ENCODE results near the gene OR6K3. TPM values are rescaled to one million over a fixed set of nuclear protein-coding genes. Genes with fewer than 3 reads are reported as not detected.
"Not testable (repeated sequence)": the region's sequence is repeated elsewhere in the genome, so short reads cannot be mapped to it uniquely, and the experiment has no call there.

OR6K3 gene
- total RNA-seq, 1 experiment from 2014 or later = not detected

GRCh38 chr1:158689110-158689509 lies 31.4 kb downstream of the OR6K3 start:
- Mint-ChIP-seq H3K4me3 (ENCODE audit: unreplicated experiment) (no peak overlapping the region), H3K9me3 (ENCODE audit: unreplicated experiment) (no peaks in the 10 kb centered on the region), H3K27me3 (ENCODE audit: insufficient read depth, unreplicated experiment) (peaks cover 71% of the 10 kb centered on the region), H3K27ac (ENCODE audit: low read depth, unreplicated experiment) (no peak overlapping the region), H3K4me1 (ENCODE audit: insufficient read depth, unreplicated experiment) (no peaks in the 10 kb centered on the region), H3K36me3 (ENCODE audit: insufficient read depth, unreplicated experiment) (no peaks in the 10 kb centered on the region)
- TF ChIP-seq CTCF (IDR thresholded peaks at IDR 0.05; ENCODE audit: unreplicated experiment) = no peak
- intact Hi-C loops (cut with micrococcal nuclease) = no loop called here
- ChIA-PET CTCF (interaction anchor here (0.6 kb wide), 1 partner anchor 98 kb away, joined by 3 read pairs; no protein-coding TSS in a partner anchor), POLR2A (interaction anchor here (0.6 kb wide), 1 partner anchor 322 kb away, joined by 3 read pairs; no protein-coding TSS in a partner anchor)
- no peak for DNase-seq (ENCODE audit: unreplicated experiment)
- no TSS peak for BruUV-seq (replicated peaks)

- intact Hi-C loops (cut with micrococcal nuclease); H3K9me3 Mint-ChIP-seq (ENCODE audit: unreplicated experiment); H3K4me3 Mint-ChIP-seq (ENCODE audit: unreplicated experiment); DNase-seq (ENCODE audit: unreplicated experiment); POLR2A ChIA-PET; CTCF ChIA-PET; BruUV-seq (replicated peaks); H3K36me3 Mint-ChIP-seq (ENCODE audit: insufficient read depth, unreplicated experiment); H3K27ac Mint-ChIP-seq (ENCODE audit: low read depth, unreplicated experiment); H3K4me1 Mint-ChIP-seq (ENCODE audit: insufficient read depth, unreplicated experiment): not testable (repeated sequence)
- H3K27me3 Mint-ChIP-seq (ENCODE audit: insufficient read depth, unreplicated experiment) = peaks cover 79% of the 10 kb centered on the region
These were observed 32.2 kb downstream of the OR6K3 start for GRCh38 chr1:158688343-158688742.

- TF ChIP-seq CTCF (IDR thresholded peaks at IDR 0.05; ENCODE audit: unreplicated experiment) = no peak
- Mint-ChIP-seq H3K27ac (ENCODE audit: low read depth, unreplicated experiment) (no peak overlapping the region), H3K36me3 (ENCODE audit: insufficient read depth, unreplicated experiment) (no peaks in the 10 kb centered on the region), H3K4me3 (ENCODE audit: unreplicated experiment) (no peak overlapping the region), H3K27me3 (ENCODE audit: insufficient read depth, unreplicated experiment) (peaks cover 92% of the 10 kb centered on the region), H3K4me1 (ENCODE audit: insufficient read depth, unreplicated experiment) (no peaks in the 10 kb centered on the region), H3K9me3 (ENCODE audit: unreplicated experiment) (no peaks in the 10 kb centered on the region)
- CTCF ChIA-PET = interaction anchor here (0.8 kb wide), 1 partner anchor 777 kb away, joined by 6 read pairs; no protein-coding TSS in a partner anchor
- POLR2A ChIA-PET = no interaction called here
- intact Hi-C loops (cut with micrococcal nuclease) = no loop called here
- BruUV-seq (replicated peaks) = no TSS peak
- DNase-seq (ENCODE audit: unreplicated experiment) = no peak
These were observed 33.5 kb downstream of the OR6K3 start for GRCh38 chr1:158687037-158687436.

- CTCF ChIA-PET = interaction anchor here (0.7 to 1.4 kb wide), 4 partner anchors 11 to 777 kb away, joined by 3 to 6 read pairs (median 3); no protein-coding TSS in a partner anchor
- intact Hi-C loops (cut with micrococcal nuclease) = no loop called here
- Mint-ChIP-seq H3K36me3 (ENCODE audit: insufficient read depth, unreplicated experiment) (no peaks in the 10 kb centered on the region), H3K27ac (ENCODE audit: low read depth, unreplicated experiment) (no peak within 1 kb of the TSS), H3K4me1 (ENCODE audit: insufficient read depth, unreplicated experiment) (no peaks in the 10 kb centered on the region), H3K9me3 (ENCODE audit: unreplicated experiment) (no peaks in the 10 kb centered on the region), H3K4me3 (ENCODE audit: unreplicated experiment) (no peak within 1 kb of the TSS), H3K27me3 (ENCODE audit: insufficient read depth, unreplicated experiment) (peaks cover 98% of the 10 kb centered on the region)
- BruUV-seq (replicated peaks) = no TSS peak
- TF ChIP-seq CTCF (IDR thresholded peaks at IDR 0.05; ENCODE audit: unreplicated experiment) = no peak
- DNase-seq (ENCODE audit: unreplicated experiment) = peak; percentile 16
- POLR2A ChIA-PET = no interaction called here
These were observed 34.2 kb downstream of the OR6K3 start, which contains the start of gene SPTA1 for GRCh38 chr1:158686111-158687009. TSS of gene SPTA1 (minus strand) at chr1:158686715. CDS start at chr1:158686517, 198 bp downstream.
